GM10248 (cell line): Measurements from ENCODE around the gene NAA60.

Experiments used
- CTCF ChIA-PET: fragments of 300-600 bp; sonication (Branson Sonifier 250); formaldehyde crosslinking; extraction: SDS; loops from one replicate; lab custom pipeline; 2021; ENCODE audit warnings: antibody characterized with exemption; lab: Yijun Ruan, JAX
- POLR2A ChIA-PET: fragments of 350-650 bp; sonication (Branson Sonifier 250); formaldehyde crosslinking; extraction: SDS; loops from one replicate; lab custom pipeline; 2020; ENCODE audit warnings: antibody characterized with exemption; lab: Yijun Ruan, JAX
- DNase-seq: peaks from one replicate; pipeline ENCODE4 v3.0.0; 2012; ENCODE audit errors: extremely low spot score
- TF ChIP-seq, protein P1 (sequence below): IDR thresholded peaks from 2 replicates; pipeline ENCODE4 v1.5.1; 2012; ENCODE audit warnings: mild to moderate bottlenecking, low read depth; ENCODE audit errors: extremely low read depth, missing control alignments, control extremely low read depth

NAA60 gene

GRCh38 chr16:3443108-3444031 lies at the start of gene NAA60, which contains the start of gene ZNF597:
Gene NAA60 (plus strand): TSS chr16:3443680. CDS start chr16:3476228, 32,548 bp downstream.
Gene ZNF597 (minus strand): TSS chr16:3443504. CDS start chr16:3443153, 351 bp downstream.
- TF ChIP-seq, protein P1, sequence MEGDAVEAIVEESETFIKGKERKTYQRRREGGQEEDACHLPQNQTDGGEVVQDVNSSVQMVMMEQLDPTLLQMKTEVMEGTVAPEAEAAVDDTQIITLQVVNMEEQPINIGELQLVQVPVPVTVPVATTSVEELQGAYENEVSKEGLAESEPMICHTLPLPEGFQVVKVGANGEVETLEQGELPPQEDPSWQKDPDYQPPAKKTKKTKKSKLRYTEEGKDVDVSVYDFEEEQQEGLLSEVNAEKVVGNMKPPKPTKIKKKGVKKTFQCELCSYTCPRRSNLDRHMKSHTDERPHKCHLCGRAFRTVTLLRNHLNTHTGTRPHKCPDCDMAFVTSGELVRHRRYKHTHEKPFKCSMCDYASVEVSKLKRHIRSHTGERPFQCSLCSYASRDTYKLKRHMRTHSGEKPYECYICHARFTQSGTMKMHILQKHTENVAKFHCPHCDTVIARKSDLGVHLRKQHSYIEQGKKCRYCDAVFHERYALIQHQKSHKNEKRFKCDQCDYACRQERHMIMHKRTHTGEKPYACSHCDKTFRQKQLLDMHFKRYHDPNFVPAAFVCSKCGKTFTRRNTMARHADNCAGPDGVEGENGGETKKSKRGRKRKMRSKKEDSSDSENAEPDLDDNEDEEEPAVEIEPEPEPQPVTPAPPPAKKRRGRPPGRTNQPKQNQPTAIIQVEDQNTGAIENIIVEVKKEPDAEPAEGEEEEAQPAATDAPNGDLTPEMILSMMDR, result no peak
- CTCF ChIA-PET, result interaction anchor here (0.9 to 2.0 kb wide), 4 partner anchors 12 to 314 kb away, joined by 4 to 6 read pairs (median 5); partner anchors contain the start of genes ZNF174 and ZSCAN32
- POLR2A ChIA-PET, result interaction anchor here (0.5 to 2.0 kb wide), 9 partner anchors 10 to 560 kb away, joined by 3 to 13 read pairs (median 5); partner anchors contain the start of genes FLYWCH2, ZNF174, ZNF263 and ZSCAN32
- DNase-seq, result peak; percentile 89

- TF ChIP-seq, protein P1, result no peak
- no peak for DNase-seq
- POLR2A ChIA-PET, result interaction anchor here (0.9 to 1.5 kb wide), 3 partner anchors 32 to 116 kb away, joined by 3 to 11 read pairs (median 3); partner anchors contain the start of genes NAA60 and ZNF597
- CTCF ChIA-PET, result interaction anchor here (1.3 to 1.4 kb wide), 2 partner anchors 57 to 341 kb away, joined by 4 read pairs; no protein-coding TSS in a partner anchor
Measured at GRCh38 chr16:3400446-3400778, 43.1 kb upstream of the NAA60 start.

- ChIA-PET CTCF (interaction anchor here (1.3 to 1.6 kb wide), 4 partner anchors 43 to 342 kb away, joined by 4 to 5 read pairs (median 4); partner anchors contain the start of genes NAA60, ZNF263 and ZNF597), POLR2A (interaction anchor here (0.5 to 1.5 kb wide), 5 partner anchors 22 to 117 kb away, joined by 3 to 11 read pairs (median 3); partner anchors contain the start of genes NAA60 and ZNF597)
Measured at GRCh38 chr16:3400779-3401688, 42.4 kb upstream of the NAA60 start, which contains the start of the genes ZNF174 and ZSCAN32. Gene ZNF174 (plus strand): TSS chr16:3401215. CDS start chr16:3402005, 790 bp downstream. Gene ZSCAN32 (minus strand): TSS chr16:3401004. CDS start chr16:3397557, 3,447 bp downstream.

GRCh38 chr16:3401719-3402397 lies 41.6 kb upstream of the NAA60 start:
- ChIA-PET CTCF (interaction anchor here (1.4 to 1.6 kb wide), 4 partner anchors 9 to 118 kb away, joined by 3 to 5 read pairs (median 4); partner anchors contain the start of genes NAA60, ZNF263 and ZNF597), POLR2A (interaction anchor here (0.7 to 1.5 kb wide), 3 partner anchors 42 to 118 kb away, joined by 3 to 11 read pairs (median 3); partner anchors contain the start of genes NAA60 and ZNF597)
- DNase-seq, result peak; percentile 20
- TF ChIP-seq, protein P1, result no peak

More at GRCh38 chr16:3400779-3401688, 42.4 kb upstream of the NAA60 start, which contains the start of the genes ZNF174 and ZSCAN32:
- DNase-seq, result peak; percentile 100
- TF ChIP-seq, protein P1, result peak; percentile 8

GRCh38 chr16:3408561-3409197 lies 34.8 kb upstream of the NAA60 start:
- ChIA-PET POLR2A (no interaction called here), CTCF (interaction anchor here (1.5 kb wide), 1 partner anchor 12 kb away, joined by 3 read pairs; no protein-coding TSS in a partner anchor)
- TF ChIP-seq, protein P1, result no peak
- no peak for DNase-seq
